PFSK-1 (cell line): ENCODE measurements around the gene POU2F1. TPM values are rescaled to one million over a fixed set of nuclear protein-coding genes. Genes with fewer than 3 reads are reported as not detected.
A peak's percentile ranks its signal among the peaks of the same experiment; 100 is the strongest.

ENCODE experiments used
- FOXP2 ChIP-seq: optimal IDR thresholded peaks from 2 replicates; pipeline ENCODE3; 2011; ENCODE audit warnings: borderline replicate concordance, control low read depth, inconsistent platforms; ENCODE audit not compliant: insufficient read depth; ENCODE audit errors: extremely low read length, extremely low read depth
- POLR2AphosphoS5 ChIP-seq: IDR thresholded peaks from 2 replicates; pipeline ENCODE4 v1.6.1; 2012; ENCODE audit warnings: low read depth, mild to moderate bottlenecking, control low read depth, low read length, moderate library complexity
- REST ChIP-seq, 2 experiments: IDR thresholded peaks; 2 replicates each; pipeline versions ENCODE4 v1.6.1 to v1.8.0; 2011 to 2012; ENCODE audit warnings: low read depth in 2 of 2, low read length in 2 of 2, control low read depth in 1 of 2, inconsistent platforms in 1 of 2, mild to moderate bottlenecking in 1 of 2, moderate library complexity in 1 of 2; ENCODE audit not compliant: insufficient read depth in 1 of 2
- SIN3A ChIP-seq: IDR thresholded peaks from 2 replicates; pipeline ENCODE4 v1.6.1; 2012; ENCODE audit warnings: mild to moderate bottlenecking, low read length, moderate library complexity, borderline replicate concordance; ENCODE audit not compliant: insufficient read depth
- TAF1 ChIP-seq: IDR thresholded peaks from 2 replicates; pipeline ENCODE4 v1.6.1; 2012; ENCODE audit warnings: low read length, control low read depth, borderline replicate concordance; ENCODE audit not compliant: insufficient read depth
- polyA plus RNA-seq: library from polyadenylated mRNA; unstranded; fragments of >200 nt; gene quantifications from one replicate; pipeline ENCODE4 v1.2.1, GENCODE V29; 2012; ENCODE audit warnings: low read depth, missing spikeins; ENCODE audit not compliant: insufficient read length

POU2F1 gene
- polyA plus RNA-seq, result 1.8 TPM

- TF ChIP-seq TAF1, result peak; percentile 81
- no peak for TF ChIP-seq REST (IDR thresholded peaks at IDR 0.05; ENCODE audit: insufficient read depth in 1 of 2, low read depth in 2 of 2, low read length in 2 of 2)
- peak; percentile 29; the same call in 1 of the 2 replicates for TF ChIP-seq POLR2AphosphoS5
- peak; percentile 53; the same call in 1 of the 2 replicates for TF ChIP-seq SIN3A
- no peak for TF ChIP-seq FOXP2
Measured at GRCh38 chr1:167220537-167221125, at the start of gene POU2F1. Gene POU2F1, plus strand, starts transcription at chr1:167220886. Its CDS starts 12 bp downstream, at chr1:167220898.

- TF ChIP-seq TAF1 (no peak), POLR2AphosphoS5 (no peak), SIN3A (no peak), REST (IDR thresholded peaks at IDR 0.05; ENCODE audit: insufficient read depth in 1 of 2, low read depth in 2 of 2, low read length in 2 of 2) (no peak), FOXP2 (no peak)
Measured at GRCh38 chr1:167171286-167171929, 49.3 kb upstream of the POU2F1 start.

GRCh38 chr1:167173516-167174184 is 47.0 kb upstream of the POU2F1 start:
- no peak for TF ChIP-seq POLR2AphosphoS5
- no peak for TF ChIP-seq TAF1
- no peak for TF ChIP-seq SIN3A
- TF ChIP-seq REST (IDR thresholded peaks at IDR 0.05; ENCODE audit: insufficient read depth in 1 of 2, low read depth in 2 of 2, low read length in 2 of 2), result no peak
- TF ChIP-seq FOXP2, result no peak

GRCh38 chr1:167175901-167176300 is 44.8 kb upstream of the POU2F1 start:
- TF ChIP-seq REST (IDR thresholded peaks at IDR 0.05; ENCODE audit: insufficient read depth in 1 of 2, low read depth in 2 of 2, low read length in 2 of 2) (no peak), SIN3A (no peak), FOXP2 (no peak), POLR2AphosphoS5 (no peak), TAF1 (no peak)
